Skin epidermis (tissue), 12 donors: Measurements from ENCODE around the gene OPN1MW2.
"Not testable (repeated sequence)": the region's sequence is repeated elsewhere in the genome, so short reads cannot be mapped to it uniquely, and the experiment has no call there.

ENCODE experiments used
- H3K27ac ChIP-seq, 21 experiments: fragments of 200-600 bp; sonication (generic) in 11 of 21; one replicate each; pipeline ENCODE4 v1.5.0; 2020; ENCODE audit warnings: mild to moderate bottlenecking in 3 of 21, inconsistent platforms in 2 of 21, moderate library complexity in 2 of 21
- H3K4me3 ChIP-seq, 7 experiments: fragments of 200-600 bp; sonication (generic) in 2 of 7; one replicate each; pipeline ENCODE4 v1.5.0; 2020; ENCODE audit warnings: inconsistent platforms in 2 of 7, mild to moderate bottlenecking in 2 of 7, moderate library complexity in 1 of 7

OPN1MW2 gene

DNA sequence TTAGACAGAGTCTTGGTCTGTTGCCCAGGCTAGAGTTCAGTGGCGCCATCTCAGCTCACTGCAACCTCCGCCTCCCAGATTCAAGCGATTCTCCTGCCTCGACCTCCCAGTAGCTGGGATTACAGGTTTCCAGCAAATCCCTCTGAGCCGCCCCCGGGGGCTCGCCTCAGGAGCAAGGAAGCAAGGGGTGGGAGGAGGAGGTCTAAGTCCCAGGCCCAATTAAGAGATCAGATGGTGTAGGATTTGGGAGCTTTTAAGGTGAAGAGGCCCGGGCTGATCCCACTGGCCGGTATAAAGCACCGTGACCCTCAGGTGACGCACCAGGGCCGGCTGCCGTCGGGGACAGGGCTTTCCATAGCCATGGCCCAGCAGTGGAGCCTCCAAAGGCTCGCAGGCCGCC, at the start of gene OPN1MW2:
Gene OPN1MW2 (plus strand): TSS at position 301 of the 400 bp plus-strand sequence. CDS start 60 bp downstream, at position 361.
- H3K27ac ChIP-seq, H3K4me3 ChIP-seq: not testable (repeated sequence)

DNA sequence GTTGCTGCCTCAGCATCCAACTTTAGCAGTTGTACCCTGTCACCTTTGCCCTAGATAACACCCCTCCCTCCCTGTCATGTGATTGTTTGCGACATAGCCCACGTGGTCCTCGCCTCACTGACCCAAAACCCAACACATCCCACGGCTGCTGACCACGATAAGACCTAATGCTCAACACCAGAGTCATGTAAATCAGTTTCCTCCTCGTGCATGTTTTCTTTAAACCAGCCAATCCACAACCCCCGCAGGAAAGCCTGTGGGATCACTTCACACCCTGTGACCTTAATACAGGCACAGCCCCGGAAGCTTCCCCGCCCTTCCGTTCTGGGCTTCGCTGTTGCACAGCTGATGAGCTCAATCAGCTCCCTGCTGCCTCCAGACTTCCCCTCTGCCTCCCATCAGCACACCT, 47.0 kb upstream of the OPN1MW2 start:
- not testable (repeated sequence) for H3K27ac ChIP-seq, H3K4me3 ChIP-seq

DNA sequence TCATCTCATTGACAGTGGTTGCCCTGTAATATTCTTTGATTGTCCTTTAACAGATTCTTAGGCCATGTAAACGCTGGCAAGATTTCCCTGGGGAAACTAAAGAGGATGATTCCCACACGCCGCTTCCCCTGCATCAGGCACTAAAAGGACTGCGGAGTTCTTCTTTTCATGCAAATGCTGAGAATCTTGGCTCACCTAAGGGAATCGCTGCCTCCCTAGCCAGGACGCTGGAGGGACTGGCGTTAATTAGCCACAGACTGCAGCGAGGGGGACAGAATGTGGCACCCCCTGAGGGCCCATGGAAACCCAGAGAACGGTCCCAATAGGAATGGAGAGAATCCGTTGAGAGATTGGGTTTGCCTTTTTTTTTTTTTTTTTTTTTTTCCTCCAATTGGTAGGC, 45.2 kb upstream of the OPN1MW2 start:
- H3K27ac ChIP-seq, H3K4me3 ChIP-seq: not testable (repeated sequence)

- not testable (repeated sequence) for H3K27ac ChIP-seq, H3K4me3 ChIP-seq
These were observed 37.3 kb upstream of the OPN1MW2 start, which contains the start of gene OPN1MW for GRCh38 chrX:154182296-154182695. Gene OPN1MW, plus strand, starts transcription at chrX:154182596. Its CDS starts 82 bp downstream, at chrX:154182678.

DNA sequence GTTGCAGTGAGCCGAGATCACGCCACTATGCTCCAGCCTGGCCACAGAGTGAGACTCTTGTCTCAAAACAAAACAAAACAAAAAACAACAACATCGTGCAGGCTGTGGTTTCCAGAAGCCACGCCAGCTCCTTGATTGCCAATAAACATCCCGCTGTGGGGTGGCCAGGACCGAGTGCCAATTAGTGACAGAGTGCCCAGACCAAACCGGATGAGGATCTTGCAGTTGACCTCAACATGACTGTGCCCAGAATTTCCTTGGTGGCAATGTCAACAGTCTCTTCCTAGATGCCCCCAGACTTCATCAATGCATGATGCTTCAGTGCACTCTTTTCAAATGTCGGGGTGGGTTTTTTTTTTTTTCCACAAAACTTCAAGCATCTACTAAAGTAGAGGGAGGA, 35.8 kb upstream of the OPN1MW2 start:
- not testable (repeated sequence) for H3K27ac ChIP-seq, H3K4me3 ChIP-seq

DNA sequence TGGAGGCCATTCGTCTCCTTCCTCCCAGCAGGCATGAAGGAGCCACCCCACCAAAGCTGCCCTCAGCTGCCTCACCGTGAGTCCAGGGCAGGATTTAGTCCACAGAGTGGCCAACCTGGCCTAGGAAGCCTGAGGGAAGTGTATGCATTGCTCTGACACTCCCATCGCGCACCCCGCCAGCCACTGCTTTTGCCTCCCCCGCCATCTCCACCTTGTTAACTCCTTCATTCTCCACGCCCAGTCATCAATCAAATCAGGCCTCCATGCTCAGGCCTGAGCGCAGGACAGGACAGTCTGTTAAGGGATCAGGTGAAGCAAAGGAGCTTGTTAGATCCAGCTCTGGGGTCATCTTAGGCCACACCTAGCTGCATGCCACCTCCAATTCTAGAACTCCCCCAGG, 26.7 kb upstream of the OPN1MW2 start:
- H3K4me3 ChIP-seq = not testable (repeated sequence)

DNA sequence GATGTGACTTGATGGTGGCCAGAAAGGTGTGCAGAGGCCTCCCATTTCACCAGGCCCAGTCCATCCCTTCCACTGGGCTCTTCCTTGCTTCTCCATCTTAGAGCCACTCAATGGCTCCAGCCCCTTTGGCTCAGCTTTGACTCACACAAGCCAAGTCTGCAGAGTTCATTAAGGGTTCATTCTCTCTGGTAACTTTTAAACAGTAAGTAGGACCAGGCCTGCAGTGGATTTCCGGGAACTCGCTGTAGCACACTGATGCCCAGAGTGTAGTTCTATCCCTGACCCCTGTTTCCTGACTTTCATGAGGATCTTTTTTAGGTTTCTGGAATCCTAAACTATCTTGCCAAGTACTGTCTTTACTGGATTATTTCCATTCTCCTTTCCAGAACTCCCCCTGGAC, 25.2 kb upstream of the OPN1MW2 start:
- not testable (repeated sequence) for H3K27ac ChIP-seq, H3K4me3 ChIP-seq

More for the DNA sequence above, 26.7 kb upstream of the OPN1MW2 start:
- not testable (repeated sequence) for H3K27ac ChIP-seq

- H3K4me3 ChIP-seq, H3K27ac ChIP-seq: not testable (repeated sequence)
These were observed 23.1 kb upstream of the OPN1MW2 start for GRCh38 chrX:154196466-154196865.

- H3K27ac ChIP-seq = not testable (repeated sequence)
These were observed 9.7 kb upstream of the OPN1MW2 start for GRCh38 chrX:154209670-154210418.

DNA sequence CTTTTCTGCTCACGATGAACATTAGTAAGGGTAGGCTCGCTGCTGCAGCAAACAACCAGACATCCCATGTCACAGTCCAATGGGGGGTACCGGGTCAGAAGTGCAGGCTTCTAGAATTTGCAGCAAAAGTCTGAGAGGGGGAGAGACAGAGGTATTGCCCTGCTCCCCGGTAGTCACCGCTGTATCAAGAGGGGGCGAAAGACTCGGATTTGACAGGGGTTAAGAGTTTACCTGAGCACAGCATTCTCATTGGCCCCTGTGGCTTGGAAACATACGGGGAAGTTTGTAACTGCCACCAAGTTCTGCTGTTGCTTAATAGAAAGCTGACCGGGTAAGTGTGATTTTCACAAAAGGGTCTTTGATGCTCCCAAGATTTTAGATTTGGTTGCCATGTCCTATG, 8.5 kb upstream of the OPN1MW2 start:
- H3K27ac ChIP-seq, H3K4me3 ChIP-seq: not testable (repeated sequence)

More at GRCh38 chrX:154209670-154210418, 9.7 kb upstream of the OPN1MW2 start:
- H3K4me3 ChIP-seq = not testable (repeated sequence)

DNA sequence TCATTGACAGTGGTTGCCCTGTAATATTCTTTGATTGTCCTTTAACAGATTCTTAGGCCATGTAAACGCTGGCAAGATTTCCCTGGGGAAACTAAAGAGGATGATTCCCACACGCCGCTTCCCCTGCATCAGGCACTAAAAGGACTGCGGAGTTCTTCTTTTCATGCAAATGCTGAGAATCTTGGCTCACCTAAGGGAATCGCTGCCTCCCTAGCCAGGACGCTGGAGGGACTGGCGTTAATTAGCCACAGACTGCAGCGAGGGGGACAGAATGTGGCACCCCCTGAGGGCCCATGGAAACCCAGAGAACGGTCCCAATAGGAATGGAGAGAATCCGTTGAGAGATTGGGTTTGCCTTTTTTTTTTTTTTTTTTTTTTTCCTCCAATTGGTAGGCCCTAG, 8.1 kb upstream of the OPN1MW2 start:
- not testable (repeated sequence) for H3K4me3 ChIP-seq, H3K27ac ChIP-seq

DNA sequence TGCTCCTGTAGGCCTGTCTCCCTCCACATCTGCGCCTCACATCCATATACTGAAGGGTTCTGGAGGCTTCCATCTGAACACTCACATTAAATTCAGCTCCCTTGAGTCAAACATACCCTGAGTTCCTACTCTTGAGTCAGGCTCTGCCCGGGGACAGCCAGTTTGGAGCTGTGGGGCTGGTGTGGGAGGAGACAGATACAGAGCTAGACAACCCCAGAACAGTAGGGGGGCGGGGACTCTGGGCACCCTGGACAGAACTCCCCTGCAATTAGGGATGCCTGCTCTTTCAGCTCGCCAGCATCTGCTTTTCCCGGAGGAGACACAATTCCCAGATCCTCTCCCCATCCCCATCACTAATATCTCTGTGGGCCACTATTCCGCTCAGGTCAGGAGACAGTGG, 5.7 kb downstream of the OPN1MW2 start:
- H3K27ac ChIP-seq, H3K4me3 ChIP-seq: not testable (repeated sequence)

GRCh38 chrX:154226706-154227105, 7.2 kb downstream of the OPN1MW2 start:
- H3K27ac ChIP-seq, H3K4me3 ChIP-seq: not testable (repeated sequence)

- H3K4me3 ChIP-seq, H3K27ac ChIP-seq: not testable (repeated sequence)
These were observed 11.9 kb downstream of the OPN1MW2 start for GRCh38 chrX:154231443-154231842.

GRCh38 chrX:154233620-154234019, 14.1 kb downstream of the OPN1MW2 start:
- not testable (repeated sequence) for H3K27ac ChIP-seq, H3K4me3 ChIP-seq

GRCh38 chrX:154238939-154239559, 19.5 kb downstream of the OPN1MW2 start:
- not testable (repeated sequence) for H3K4me3 ChIP-seq, H3K27ac ChIP-seq

DNA sequence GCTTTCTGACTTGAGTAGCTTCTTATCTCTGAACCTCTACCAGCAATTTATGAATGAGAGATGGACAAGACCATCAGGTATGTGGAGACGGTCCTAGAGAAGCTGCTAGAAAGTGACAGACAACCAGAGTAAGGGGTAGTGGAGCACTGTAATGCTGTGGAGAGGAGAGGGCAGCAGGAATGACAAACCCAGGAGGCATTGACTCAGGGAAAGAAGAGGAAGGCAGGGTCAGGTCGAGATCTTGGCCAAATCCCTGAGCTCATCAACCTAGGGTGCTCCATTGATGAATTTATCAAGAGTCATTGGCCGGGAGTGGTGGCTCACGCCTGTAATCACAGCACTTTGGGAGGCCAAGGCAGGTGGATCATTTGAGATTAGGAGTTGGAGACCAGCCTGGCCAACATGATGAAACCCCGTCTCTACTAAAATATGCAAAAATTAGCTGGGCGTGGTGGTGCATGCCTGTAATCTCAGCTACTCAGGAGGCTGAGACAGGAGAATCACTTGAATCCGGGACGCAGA, 20.5 kb downstream of the OPN1MW2 start:
- not testable (repeated sequence) for H3K4me3 ChIP-seq, H3K27ac ChIP-seq

DNA sequence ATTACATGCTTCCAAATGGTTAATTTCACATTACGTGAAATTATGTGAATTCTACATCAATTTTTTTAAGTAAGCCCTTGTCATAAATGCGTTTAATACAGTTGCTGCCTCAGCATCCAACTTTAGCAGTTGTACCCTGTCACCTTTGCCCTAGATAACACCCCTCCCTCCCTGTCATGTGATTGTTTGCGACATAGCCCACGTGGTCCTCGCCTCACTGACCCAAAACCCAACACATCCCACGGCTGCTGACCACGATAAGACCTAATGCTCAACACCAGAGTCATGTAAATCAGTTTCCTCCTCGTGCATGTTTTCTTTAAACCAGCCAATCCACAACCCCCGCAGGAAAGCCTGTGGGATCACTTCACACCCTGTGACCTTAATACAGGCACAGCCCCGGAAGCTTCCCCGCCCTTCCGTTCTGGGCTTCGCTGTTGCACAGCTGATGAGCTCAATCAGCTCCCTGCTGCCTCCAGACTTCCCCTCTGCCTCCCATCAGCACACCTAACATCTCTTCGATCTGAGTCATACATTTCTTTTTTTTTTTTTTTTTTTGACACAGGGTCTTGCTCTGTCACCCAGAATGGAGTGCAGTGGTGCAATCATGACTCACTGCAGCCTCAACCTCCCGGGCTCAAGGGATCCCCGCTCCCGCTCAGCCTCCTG, 28.0 kb downstream of the OPN1MW2 start:
- not testable (repeated sequence) for H3K4me3 ChIP-seq, H3K27ac ChIP-seq

DNA sequence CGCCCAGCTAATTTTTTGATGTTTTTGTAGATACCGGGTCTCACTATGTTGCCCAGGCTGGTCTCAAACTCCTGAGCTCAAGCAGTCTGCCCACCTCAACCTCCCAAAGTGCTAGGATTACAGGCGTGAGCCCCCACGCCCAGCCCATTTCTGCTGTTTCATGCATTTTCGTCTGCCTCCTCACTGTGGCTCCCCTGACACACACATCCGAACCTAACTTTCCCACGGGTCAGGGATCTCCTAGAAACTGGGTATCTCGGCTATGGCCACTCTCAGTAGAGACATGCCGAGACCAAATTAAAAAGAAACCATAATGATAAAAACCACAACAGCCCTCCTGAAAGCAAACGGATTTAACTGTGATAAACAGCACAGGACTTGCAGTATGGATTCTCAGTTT, 28.5 kb downstream of the OPN1MW2 start:
- not testable (repeated sequence) for H3K27ac ChIP-seq, H3K4me3 ChIP-seq

GRCh38 chrX:154257282-154257681, 37.7 kb downstream of the OPN1MW2 start, which contains the start of gene OPN1MW3:
Gene OPN1MW3, plus strand, starts transcription at chrX:154257582. Its CDS starts 38 bp downstream, at chrX:154257620.
- H3K4me3 ChIP-seq, H3K27ac ChIP-seq: not testable (repeated sequence)
